Fibroblast of skin of scalp (primary cell): Measurements from ENCODE around the gene IL2RA.
A peak's percentile ranks its signal among the peaks of the same experiment; 100 is the strongest.
"Not testable (repeated sequence)": the region's sequence is repeated elsewhere in the genome, so short reads cannot be mapped to it uniquely, and the experiment has no call there.

Source experiments
- DNase-seq: peaks from one replicate; pipeline ENCODE4 v3.0.0-alpha.2; 2013

Gene IL2RA

DNA sequence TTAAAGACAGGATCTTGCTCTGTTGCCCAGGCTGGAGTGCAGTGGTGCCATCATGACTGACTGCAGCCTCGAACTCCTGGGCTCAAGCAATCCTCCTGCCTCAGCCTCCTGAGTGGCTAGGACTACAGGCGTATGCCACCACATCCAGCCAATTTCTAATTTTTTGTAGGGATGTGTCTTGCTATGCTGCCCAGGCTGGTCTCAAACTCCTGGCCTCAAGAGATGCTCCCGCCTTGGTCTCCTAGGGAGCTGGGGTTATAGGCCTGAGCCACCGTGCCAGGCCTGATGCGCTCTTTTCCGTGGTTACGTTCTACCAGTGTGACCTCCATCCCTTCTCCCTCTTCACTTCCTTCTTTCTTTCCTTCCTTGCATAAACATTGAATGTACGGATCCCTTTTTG lies 50.6 kb downstream of the IL2RA start:
- no peak for DNase-seq

DNA sequence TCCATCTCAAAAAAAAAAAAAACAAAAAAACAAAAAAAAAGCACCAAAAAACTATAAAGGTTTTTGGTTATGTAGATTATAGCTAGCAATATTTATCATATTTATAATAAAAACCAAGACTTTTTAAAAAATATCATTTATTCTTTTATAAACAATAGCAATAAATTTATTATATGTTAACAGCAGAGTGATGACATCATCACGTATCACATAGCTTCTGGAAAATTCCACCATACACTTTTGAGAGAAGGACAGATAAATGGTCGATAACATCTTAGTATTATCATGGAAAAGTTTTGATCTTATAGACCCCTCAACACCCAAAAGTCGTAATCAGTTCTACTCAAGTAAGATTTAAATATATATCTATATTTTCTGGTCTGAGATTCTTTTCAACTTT lies 51.6 kb downstream of the IL2RA start:
- no peak for DNase-seq

DNA sequence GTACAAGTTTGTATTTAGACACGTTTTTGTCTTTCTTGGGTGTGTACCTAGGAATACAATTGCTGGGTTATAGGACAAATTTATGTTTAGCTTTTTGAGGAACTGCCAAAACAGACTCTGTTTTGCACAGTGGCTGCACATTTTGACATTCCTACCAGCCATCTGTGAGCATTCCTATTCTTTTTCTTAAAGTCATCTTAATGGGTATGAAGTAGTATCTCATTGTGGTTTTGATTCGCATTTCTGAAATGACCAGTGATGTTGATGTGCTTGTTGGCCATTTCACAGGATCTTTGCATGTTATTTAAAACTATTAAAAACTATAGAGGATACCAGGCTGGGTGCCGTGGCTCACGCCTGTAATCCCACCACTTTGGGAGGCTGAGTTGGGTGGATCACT lies 52.2 kb downstream of the IL2RA start:
- peak; percentile 3 for DNase-seq

DNA sequence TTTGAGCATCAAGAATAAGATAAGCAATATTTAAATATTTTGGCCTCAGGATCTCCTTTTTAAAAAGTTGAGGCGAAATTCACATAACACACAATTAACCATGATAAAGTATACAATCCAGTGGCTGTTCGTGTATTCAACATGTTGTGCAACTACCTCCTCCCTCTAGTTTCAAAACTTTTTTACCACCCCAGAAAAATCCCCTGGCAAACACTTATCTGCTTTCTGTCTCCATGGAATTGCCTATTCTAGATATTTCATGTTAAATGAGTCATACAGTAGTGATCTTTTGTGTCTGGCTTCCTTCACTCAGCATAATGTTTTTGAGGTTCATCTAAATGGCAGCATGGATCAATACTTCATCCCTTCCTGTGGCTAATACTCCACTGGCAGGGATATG lies 53.0 kb downstream of the IL2RA start:
- peak; percentile 26 for DNase-seq

DNA sequence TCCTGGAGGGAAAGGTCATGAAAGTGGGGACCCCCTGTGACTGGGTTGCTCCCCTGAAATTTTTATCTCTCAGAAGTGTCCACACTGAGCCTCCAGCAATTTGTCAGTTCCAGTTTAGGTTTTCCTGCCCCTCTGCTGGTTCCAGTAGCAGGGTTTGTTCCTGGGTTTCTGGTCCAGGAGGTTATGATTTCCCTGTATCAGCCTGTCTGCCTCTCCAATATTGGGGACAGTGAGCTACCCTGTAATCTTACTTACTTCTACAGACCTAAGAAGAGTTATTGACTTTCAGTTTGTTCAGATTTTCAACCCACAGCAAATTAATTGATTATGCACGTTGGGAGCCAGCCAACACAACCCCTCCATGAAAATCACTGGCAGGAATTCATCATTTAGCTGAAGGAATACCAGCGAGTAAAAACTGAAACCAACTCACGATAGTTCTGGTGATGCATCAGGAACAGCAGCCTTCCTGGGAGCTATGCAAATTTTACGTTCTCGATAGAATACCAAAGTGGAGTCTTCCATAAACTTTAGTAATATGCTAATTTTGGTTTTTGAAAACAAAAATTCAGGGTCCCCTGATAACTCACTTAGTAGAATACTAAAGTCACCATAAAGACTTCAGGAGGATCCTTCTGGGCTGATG lies 53.5 kb downstream of the IL2RA start:
- no peak for DNase-seq

DNA sequence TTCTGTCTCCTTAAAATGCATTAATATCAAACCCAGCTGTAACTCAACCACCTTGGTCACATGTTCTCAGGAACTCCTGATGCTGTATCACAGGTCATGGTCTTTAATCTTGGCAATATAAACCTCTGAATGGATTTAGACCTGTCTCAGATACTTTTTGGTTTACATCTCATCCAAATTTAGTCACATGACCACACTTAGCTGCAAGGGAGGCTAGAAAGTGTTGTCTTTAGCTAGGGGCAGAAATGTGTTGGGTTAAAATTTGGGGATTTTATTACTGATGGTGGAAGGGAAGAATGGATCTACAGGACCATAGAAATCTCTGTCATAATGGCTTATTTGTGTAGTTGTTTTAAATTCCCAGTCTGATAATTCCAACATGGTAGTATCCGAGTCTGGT lies 55.2 kb downstream of the IL2RA start:
- DNase-seq, result no peak

DNA sequence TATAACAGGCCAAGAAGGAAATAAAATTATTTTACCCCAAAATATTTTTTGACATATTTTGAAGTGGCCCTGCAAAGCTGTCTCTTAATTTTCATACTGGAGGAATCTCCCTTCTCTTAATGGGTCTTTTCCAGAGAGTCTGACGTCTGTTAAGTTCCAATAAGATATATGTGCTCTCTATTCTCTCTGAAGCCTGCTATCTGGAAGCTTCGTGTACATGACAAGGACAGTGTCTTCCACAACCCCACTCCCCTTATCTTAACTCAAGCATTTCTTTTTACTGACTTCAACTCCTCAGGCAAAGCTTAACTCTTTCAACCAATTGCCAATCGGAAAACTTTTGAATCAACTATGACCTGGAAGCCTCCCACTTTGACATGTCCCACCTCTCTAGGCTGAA lies 55.6 kb downstream of the IL2RA start:
- DNase-seq, result no peak

DNA sequence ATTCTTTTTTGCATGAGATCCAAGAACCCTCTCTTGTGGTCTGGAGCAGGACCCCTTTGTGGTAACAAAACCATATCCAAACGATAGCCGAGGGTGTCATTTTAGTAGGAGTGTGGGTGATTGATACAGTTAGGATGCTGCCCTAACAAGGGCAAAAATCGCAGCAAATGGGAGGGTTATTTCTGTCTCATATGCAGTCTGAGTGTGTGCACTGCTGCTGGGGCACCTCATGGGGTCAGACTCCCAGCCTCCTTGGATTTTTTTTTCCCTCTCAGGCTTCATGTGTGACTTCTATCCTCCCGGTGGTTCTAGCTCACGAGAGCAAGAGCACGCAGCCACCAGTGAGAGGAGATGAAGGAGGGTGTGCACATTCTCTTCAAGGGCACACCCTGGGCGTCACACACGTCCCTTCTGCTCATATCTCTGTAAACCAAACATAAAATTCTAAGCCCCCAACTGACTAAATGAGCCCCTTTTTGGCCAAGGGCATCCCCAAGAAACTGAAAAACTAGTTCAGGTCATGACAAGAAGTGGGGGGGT lies 56.2 kb downstream of the IL2RA start:
- no peak for DNase-seq

DNA sequence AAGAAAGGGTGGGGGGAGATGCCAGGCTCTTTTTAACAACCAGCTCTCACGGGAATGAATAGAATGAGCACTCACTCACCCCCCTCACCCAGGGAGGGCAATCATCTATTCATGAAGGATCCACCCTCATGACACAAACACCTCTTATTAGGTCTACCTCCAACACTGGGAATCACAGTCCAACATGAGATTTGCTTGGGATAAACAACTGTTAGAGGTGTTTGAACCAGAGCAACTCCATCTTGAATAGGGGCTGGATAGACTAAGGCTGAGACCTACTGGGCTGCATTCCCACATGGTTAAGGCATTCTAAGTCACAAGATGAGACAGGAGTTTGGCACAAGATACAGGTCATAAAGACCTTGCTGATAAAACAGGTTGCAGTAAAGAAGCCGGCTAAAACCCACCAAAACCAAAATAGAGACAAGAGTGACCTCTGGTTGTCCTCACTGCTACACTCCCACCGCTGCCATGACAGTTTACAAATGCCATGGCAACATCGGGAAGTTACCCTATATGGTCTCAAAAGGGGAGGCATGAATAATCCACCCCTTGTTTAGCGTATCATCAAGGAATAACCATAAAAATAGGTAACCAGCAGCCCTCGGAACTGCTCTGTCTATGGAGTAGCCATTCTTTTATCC lies 56.9 kb downstream of the IL2RA start:
- DNase-seq, result not testable (repeated sequence)

DNA sequence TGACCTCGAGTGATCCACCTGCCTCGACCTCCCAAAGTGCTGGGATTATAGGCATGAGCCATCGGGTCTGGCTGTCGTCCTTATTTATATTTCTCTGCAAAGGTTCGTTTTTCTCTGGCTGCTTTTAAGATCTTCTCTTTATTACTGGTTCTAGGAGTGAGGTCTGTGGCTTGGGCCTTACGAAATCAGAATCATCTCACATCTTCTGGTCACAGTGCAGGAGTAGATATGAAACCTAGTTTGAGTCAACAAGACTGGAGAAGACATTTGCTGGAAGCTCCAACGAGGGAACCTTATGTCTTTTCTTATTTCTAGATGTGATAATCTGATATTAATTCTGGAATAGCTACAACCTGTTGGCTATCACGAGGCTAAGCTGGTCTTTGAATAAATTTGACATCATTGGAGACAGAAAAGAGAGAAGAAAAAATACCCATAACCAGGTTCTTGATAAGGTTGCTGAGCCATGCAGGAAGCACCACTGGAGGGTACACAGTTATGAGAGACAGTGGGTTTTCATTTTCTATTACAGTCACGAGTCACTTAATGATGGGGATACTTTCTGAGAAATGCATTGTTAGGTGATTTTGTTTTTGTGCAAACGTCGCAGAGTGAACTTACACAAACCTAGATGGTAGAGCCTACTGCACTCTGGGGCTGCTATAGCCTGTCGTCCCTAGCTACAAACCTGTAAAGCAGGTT lies 59.2 kb downstream of the IL2RA start:
- DNase-seq, result no peak

DNA sequence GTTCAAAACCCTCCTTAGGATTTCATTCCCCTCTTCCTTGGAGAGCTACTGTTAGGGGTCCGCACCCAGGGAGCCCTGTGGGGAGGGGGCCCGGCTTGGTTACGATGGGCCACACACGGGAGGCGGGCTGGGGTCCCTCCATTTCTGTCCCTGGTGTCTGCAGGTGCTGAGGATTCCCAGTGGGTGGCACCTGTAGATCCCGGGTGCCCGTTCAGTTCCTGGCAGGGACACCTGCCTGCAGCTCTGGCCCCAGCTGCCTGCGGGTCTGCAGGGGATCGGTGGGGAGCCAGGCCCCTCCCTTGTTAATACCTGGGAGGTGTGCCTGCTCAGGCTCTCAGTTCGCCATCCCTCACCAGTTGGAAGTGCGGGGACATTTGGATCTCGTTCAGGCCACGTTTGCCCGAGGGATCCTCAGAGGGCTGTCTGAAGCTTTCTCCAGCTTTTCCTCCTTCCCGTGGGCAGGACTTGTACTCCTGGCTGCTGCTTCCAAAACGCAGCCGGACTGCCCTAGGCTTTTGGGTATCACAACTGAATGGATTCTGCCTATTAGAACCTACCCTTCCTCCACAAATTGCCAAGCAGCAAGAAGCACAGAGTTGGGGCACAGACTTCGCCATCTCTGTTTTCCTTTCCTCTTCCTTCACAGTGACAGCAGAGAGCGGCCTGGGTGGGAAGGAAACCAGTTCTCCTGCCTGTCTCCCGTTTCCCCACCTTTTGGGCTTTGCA lies 62.6 kb downstream of the IL2RA start:
- DNase-seq, result no peak

DNA sequence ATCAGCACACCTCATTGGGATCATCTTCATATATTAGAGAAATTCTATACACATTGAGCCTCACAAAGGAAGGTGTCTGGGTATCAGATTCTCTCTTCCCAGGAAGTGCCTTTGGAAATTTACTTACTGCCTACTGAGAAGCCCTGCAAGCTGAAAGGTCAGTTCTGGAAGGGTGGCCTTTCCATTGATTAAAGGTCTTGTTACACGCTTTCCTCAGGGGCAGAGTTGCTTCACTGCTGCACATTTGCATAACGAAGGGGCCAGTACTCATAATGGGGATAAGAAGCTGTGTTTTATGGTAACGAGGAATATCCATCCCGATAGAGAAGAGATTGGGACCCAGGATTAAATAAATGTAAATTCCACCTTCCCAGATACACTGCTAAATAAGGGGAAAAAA lies 65.5 kb downstream of the IL2RA start:
- no peak for DNase-seq

DNA sequence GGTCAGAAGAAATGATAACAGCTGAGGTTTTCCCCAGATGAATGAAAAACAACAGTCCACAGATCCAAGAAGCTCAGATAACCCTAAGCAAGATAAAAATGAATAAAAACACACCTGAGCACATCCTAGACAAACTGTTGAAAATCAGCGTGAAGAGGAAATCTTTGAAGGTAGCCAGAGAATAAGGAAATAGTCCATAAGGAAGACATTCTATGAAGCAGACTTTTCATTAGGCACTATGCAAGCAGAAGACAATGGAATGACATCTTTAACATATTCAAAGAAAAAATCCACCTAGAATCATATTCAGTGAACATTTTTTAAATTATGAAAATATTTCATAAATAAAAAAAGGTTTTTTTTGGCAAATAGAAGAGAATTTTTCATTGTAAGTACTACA lies 69.8 kb downstream of the IL2RA start:
- no peak for DNase-seq

DNA sequence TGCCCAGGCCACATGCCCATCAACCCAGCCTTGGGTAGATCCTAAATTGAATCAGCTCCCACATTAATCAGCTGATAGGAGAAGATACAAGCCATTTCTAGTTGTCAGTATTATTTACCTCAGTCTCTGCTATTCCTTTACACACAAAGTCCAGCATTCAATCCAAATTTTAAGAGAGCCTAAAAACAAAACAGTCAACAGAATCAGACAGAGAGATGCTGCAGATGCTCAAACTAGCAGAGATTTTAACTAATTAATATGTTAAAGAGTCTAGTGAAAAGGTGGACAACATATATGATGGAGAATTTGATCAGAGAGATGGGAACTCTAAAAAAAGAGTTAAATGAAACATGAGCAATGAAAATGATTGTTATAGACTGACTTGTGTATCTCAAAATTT lies 70.5 kb downstream of the IL2RA start:
- no peak for DNase-seq

DNA sequence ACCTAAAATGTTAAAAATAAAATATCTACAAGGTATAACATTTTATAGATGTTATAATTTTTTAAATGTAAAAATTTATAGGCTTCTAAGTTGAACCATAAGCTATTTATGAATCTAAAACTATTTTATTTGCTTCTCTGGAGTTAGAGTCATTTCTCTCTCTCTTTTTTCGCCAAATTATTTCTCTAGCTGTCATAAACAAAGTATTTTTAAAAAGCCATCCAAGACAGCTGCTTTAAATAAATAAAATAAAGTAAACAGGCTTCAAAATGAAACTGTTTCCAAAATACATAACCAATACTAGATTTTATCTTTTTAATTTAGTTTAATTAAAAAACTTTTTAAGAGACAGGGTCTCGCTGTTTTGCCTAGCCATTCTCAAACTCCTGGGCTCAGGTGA lies 72.4 kb downstream of the IL2RA start:
- no peak for DNase-seq

DNA sequence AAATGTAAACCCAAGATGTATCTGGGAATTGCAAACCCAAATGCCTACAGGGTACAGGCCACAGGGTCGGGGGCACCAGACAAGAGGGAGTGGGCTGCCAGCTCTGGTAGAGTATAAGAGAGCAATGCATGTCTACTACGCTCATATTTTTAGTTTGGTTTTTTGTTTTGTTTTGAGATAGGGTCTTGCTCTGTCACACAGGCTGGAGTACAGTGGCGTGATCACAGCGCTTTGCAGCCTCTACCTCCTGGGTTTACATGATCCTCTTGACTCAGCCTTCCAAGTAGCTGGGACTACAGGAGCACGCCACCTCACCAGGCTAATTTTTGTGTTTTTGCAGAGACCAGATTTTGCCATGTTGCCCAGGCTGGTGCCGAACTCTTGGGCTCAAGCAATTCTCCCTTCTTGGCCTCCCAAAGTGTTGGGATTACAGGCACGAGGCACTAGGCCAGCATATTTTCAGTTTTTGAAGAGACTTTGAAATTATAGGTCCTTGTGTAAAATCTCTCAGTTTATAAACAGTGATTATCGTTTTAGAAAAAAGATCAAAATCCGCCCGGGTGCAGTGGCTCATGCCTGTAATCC lies 73.7 kb downstream of the IL2RA start:
- no peak for DNase-seq

DNA sequence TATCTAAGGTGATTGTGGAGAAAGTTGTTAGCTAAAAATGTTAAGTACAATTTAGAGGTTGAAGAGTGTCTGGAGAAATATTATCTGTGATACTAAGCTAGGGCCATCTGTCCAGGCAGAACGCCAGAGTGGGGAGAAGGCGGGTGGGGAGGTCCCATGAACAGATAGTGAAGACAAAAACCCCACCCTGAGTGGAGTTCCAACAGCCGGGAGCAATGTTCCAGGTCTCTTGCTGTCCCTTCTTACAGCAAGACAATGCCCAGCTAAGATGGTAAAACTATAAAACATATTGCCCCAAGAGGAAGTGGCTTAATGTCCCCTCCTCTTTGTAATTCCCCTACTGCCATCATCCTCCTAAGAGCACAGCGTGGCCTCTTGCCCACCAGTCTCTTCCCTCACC lies 74.4 kb downstream of the IL2RA start:
- DNase-seq, result no peak

DNA sequence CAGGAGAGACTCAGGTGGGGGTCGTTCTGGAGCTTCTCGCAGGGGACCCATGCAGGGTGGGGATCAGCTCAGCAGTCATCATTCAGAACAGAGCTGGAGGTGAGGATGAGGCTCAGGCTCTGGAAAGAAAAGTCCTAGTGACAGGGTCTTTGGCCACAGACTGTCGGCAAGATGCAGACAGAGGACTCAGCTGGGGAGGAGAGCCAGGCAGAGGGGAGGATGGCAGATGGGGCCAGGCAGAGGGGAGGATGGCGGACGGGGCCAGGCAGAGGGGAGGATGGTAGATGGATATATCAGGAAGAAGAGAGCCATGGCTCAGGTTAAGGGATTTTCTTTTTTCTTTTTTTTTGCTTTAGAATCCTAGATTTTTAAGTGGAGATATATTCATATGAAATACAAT lies 77.1 kb downstream of the IL2RA start:
- no peak for DNase-seq

DNA sequence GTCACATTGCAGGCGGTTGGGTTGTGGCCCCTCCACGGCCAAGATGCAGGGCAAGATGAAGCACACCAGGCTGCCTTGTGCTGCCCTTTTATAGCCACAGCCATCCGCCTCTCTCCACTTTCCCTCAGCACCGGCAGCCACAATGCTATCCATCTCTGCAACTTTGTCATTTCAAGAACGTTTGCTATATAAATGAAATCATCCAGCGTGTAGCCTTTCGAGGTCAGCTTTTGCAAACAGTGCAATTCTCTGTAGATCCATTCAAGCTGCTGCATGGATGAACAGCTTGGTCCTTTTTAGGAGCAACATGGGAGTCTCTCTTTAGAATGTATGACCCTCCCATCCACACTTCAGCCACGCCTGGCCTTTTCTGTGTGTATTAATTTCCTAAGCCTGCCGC lies 78.4 kb downstream of the IL2RA start:
- no peak for DNase-seq

DNA sequence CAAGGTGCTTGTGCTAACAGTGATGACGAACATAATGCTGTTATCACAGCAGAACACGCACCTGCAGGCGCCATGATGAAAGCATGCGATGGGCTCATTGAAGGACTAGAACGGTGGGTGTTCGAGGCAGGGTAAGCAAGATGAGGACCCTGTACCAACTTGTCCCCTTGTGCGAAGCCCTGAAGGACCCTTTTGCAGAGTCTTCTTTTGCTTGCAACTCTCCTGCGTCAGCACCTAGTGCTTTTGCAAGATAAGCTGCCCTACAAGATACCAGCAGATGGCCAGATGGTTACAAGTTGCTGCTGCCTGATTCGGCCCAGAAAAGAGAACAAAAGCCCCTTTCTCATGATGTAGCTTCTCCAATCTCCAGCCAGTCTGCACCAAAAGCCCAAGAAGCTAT lies 80.6 kb downstream of the IL2RA start:
- DNase-seq, result no peak

DNA sequence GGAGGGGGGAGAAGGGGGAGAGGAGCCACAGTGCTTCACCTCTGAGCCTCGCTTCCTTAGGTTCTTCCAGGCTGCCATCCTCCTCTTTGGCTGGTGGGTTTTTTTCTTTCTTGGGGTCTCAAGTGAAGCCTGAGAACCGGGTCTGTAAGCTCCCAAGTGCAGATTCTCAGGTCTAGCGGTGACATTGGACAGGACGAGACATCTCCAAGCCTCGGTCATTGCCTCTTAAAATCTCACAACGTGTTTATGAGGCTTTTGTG lies 84.0 kb downstream of the IL2RA start:
- DNase-seq, result no peak

DNA sequence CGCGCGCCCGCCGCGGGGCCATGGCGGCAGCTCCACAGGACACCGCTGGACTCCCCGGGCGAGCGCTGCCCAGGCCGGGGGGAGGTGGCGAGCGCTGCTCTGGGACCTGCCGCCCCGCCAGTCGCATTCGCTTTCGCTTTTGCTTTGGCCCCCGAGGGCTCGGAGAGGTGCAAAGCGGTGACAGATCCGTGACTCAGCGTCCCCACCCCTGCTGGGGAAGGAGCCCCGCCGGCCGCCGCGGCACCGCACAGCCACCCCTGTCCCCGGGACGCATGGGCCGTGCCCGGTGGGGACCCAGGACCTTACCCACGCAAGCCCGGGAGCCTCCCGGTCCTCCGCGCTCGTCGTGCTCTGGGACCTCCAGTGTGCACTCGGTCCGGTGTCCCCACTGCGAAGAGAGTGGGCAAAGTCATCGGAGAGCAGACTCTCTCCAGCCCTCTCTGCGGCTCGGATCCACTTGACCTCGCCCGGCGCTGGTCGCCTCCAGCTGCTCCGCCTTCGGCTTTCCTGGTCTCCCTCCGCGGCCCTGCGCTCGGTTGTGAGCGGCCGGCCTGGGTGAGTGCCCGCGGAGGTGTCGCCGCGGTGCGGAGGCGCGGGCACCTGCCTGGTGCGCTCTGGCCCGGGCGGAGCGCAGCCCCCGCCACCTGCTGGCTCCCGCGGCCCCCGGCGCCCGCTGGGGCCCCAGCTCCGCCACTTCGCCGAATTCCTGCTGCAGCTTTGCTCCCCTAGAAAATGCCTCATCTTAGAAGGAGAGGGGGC lies 84.5 kb downstream of the IL2RA start, which contains the start of gene IL15RA:
Gene IL15RA, minus strand, starts transcription at position 73 of the 759 bp plus-strand sequence. Its CDS starts 51 bp downstream, at position 22.
- peak; percentile 59 for DNase-seq
